Measurements from ENCODE around the gene PRRT4.
A peak's percentile ranks its signal among the peaks of the same experiment; 100 is the strongest.

The PRRT4 gene

DNA sequence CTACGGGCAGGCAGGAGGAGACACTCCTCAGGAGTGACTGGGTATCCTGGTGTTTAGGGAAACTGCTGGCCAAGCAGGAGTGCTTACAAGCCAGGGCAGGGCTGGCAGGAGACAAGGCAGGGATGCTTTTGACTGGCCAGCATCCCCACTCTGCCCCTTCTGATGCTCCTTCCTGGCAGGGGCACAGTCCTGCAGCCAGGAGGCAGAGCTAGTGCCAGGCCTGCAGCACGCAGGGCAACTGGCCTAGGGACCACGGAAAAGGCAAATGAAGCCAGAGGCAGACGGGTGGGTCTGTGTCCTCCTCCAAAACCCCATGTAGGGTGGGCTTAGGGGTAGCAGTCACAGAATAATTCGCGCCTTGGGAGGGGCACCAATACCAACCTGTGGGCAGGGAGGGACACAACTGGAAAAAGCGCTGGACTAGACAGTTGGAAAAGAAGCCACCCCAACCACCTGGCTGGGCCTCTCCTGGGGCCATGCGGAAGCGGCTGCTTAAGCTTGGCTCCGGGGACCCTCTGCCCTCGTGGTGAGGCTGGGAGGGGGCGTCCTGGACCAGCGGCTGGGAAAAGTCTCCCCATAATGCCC, 43.5 kb upstream of the PRRT4 start:
- Histone ChIP-seq H3K9me3 (ENCODE audit: insufficient read depth, low read depth, low read length) (no peaks in the 10 kb centered on the region), H3K36me3 (ENCODE audit: insufficient read depth, low read length) (0 out of 2 replicates have a peak, but pooled peaks cover under 1% of the 10 kb centered on the region), H3K4me3 (ENCODE audit: low read length) (peak overlapping the region; percentile 67), H3K27ac (ENCODE audit: low read depth, low read length) (no peak overlapping the region), H3K9ac (ENCODE audit: low read depth, low read length) (peak overlapping the region; percentile 73), H3K27me3 (ENCODE audit: insufficient read depth, low read length) (peaks cover 61% of the 10 kb centered on the region), H3K4me1 (ENCODE audit: insufficient read depth, low read length) (peaks cover 33% of the 10 kb centered on the region; the same call in 1 of the 2 replicates)
- WGBS, result 38% methylated on average over 11 of the region's 13 CpGs

DNA sequence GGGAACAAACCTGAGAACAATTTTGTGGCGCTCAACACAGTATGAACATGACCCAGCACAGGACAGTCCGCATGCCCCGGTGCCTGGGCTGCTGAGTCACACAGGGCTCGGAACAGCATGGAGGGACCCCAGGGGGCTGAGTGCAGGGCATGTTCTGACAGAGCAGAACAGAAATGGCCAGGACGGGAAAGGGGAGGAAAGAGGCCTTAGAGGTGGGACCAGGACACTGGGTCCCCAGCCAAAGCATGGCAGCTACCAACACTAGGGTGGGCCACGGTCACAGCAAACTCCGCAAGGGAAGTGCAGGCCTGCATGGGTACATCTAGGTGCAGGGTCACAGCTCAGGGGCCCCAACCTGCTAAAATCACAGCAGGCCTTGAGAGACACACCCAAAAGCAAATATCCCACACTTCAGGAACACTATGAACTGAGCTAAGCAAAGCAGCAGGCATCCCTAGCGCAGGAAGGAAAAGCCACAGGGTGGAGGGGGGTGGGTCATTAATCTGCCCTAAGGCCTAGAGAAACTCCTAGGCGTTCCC, 42.7 kb upstream of the PRRT4 start:
- Histone ChIP-seq H3K9ac (ENCODE audit: low read depth, low read length) (no peak overlapping the region), H3K27me3 (ENCODE audit: insufficient read depth, low read length) (peaks cover 55% of the 10 kb centered on the region), H3K9me3 (ENCODE audit: insufficient read depth, low read depth, low read length) (no peaks in the 10 kb centered on the region), H3K4me1 (ENCODE audit: insufficient read depth, low read length) (peaks cover 33% of the 10 kb centered on the region; the same call in 1 of the 2 replicates), H3K27ac (ENCODE audit: low read depth, low read length) (no peak overlapping the region), H3K36me3 (ENCODE audit: insufficient read depth, low read length) (peaks cover 5% of the 10 kb centered on the region; the same call in 1 of the 2 replicates), H3K4me3 (ENCODE audit: low read length) (no peak overlapping the region)
- 63% methylated on average over 9 of the region's 9 CpGs for WGBS

DNA sequence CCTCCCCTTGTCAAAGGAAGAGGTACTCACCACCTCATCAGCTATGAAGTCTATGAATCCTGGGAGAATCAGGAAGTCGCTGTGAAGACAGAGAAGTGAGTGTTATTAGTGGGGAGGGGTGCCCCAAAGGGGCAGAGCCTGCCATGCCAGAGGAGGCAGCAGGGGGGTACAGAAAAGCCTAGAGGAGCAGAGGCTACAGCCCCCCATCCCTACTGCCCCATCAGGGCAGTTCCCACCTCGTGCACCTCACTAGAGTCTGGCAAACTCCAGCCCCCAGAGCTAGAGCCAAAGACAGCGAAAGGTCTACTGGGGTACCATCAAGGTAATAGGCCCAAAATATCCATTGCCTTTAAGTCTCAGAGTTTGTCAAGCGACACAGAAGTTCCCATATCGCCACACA, 42.2 kb upstream of the PRRT4 start:
- WGBS, result 92% methylated on average over 5 of the region's 5 CpGs
- H3K9me3 ChIP-seq (ENCODE audit: insufficient read depth, low read depth, low read length), result no peaks in the 10 kb centered on the region
- peaks cover 27% of the 10 kb centered on the region; the same call in 1 of the 2 replicates for H3K4me1 ChIP-seq (ENCODE audit: insufficient read depth, low read length)
- no peak overlapping the region for H3K27ac ChIP-seq (ENCODE audit: low read depth, low read length)
- H3K36me3 ChIP-seq (ENCODE audit: insufficient read depth, low read length), result peaks cover 5% of the 10 kb centered on the region; the same call in 1 of the 2 replicates
- no peak overlapping the region for H3K9ac ChIP-seq (ENCODE audit: low read depth, low read length)
- H3K27me3 ChIP-seq (ENCODE audit: insufficient read depth, low read length), result peaks cover 49% of the 10 kb centered on the region
- H3K4me3 ChIP-seq (ENCODE audit: low read length), result no peak overlapping the region

DNA sequence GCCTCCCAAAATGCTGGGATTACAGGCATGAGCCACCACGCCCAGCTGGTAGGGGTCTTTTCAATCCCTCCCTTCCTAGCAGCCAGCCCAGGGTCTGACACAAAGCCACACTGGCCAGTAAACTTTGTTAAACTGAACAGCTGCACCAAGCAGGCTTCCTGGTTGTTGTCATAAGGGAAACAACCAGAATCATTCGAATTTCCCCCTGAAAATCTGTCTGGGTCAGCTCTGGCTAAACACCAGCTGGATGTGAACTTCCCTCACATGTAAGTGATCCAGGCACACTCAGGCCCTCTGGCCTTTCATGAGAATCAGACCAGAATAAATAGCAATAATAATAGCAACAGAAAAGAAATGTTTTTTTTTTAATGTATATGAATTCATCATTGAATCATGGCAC, 40.9 kb upstream of the PRRT4 start:
- Histone ChIP-seq H3K27me3 (ENCODE audit: insufficient read depth, low read length) (peaks cover 36% of the 10 kb centered on the region), H3K4me1 (ENCODE audit: insufficient read depth, low read length) (peaks cover 17% of the 10 kb centered on the region; the same call in 1 of the 2 replicates), H3K9ac (ENCODE audit: low read depth, low read length) (no peak overlapping the region), H3K36me3 (ENCODE audit: insufficient read depth, low read length) (peaks cover 5% of the 10 kb centered on the region; the same call in 1 of the 2 replicates), H3K27ac (ENCODE audit: low read depth, low read length) (no peak overlapping the region), H3K9me3 (ENCODE audit: insufficient read depth, low read depth, low read length) (no peaks in the 10 kb centered on the region), H3K4me3 (ENCODE audit: low read length) (no peak overlapping the region)
- WGBS, result 87% methylated on average over 2 of the region's 2 CpGs

DNA sequence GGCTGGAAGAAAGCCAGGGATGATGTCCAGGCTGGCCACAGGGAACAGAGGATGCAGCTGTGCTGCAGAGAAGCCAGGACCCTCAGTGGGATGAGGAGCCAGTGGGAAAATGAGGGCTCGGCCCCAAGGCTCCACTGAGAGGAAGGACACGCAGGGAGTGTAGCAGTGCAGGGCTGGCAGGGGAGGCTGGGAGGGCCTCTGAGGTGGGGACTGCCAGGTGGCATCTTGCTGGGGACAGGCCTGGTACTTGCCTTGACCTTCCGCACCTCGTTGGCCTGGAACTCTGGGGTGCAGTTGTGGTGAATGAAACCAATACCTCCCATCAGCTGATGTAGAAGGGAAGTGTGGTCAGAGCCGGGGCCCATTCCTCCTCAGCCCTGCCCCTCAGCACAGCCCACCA, 39.1 kb upstream of the PRRT4 start:
- no peaks in the 10 kb centered on the region for H3K9me3 ChIP-seq (ENCODE audit: insufficient read depth, low read depth, low read length)
- H3K4me1 ChIP-seq (ENCODE audit: insufficient read depth, low read length), result peaks cover 14% of the 10 kb centered on the region; the same call in 1 of the 2 replicates
- H3K27me3 ChIP-seq (ENCODE audit: insufficient read depth, low read length), result peaks cover 22% of the 10 kb centered on the region
- WGBS, result 89% methylated on average over 4 of the region's 5 CpGs
- no peak overlapping the region for H3K4me3 ChIP-seq (ENCODE audit: low read length)
- no peak overlapping the region for H3K27ac ChIP-seq (ENCODE audit: low read depth, low read length)
- H3K36me3 ChIP-seq (ENCODE audit: insufficient read depth, low read length), result peaks cover 8% of the 10 kb centered on the region; the same call in 1 of the 2 replicates
- no peak overlapping the region for H3K9ac ChIP-seq (ENCODE audit: low read depth, low read length)

DNA sequence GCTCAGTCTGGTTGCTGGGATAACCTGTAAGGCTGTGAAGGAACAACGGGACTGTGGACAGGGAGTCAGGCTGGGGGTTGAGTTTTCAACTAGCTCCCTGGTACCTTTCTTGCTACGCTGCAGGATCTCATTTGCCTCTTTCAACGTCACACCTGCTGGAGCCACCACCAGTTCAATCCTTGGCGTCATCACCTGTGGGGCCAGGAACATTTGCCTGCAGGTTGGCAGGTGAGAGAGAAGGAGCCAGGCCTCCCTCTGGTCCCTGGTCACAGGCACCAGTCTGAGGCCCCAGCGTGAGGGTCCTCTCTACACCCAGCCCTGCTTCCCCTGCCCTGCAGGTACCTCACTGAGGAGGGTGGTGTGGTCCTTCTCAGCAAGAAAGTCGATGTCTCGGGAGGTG, 38.5 kb upstream of the PRRT4 start:
- H3K4me3 ChIP-seq (ENCODE audit: low read length), result no peak overlapping the region
- H3K9ac ChIP-seq (ENCODE audit: low read depth, low read length), result no peak overlapping the region
- H3K27ac ChIP-seq (ENCODE audit: low read depth, low read length), result no peak overlapping the region
- no peaks in the 10 kb centered on the region for H3K9me3 ChIP-seq (ENCODE audit: insufficient read depth, low read depth, low read length)
- H3K27me3 ChIP-seq (ENCODE audit: insufficient read depth, low read length), result peaks cover 16% of the 10 kb centered on the region
- H3K4me1 ChIP-seq (ENCODE audit: insufficient read depth, low read length), result peaks cover 12% of the 10 kb centered on the region; the same call in 1 of the 2 replicates
- H3K36me3 ChIP-seq (ENCODE audit: insufficient read depth, low read length), result peaks cover 8% of the 10 kb centered on the region; the same call in 1 of the 2 replicates
- WGBS, result 95% methylated on average over 7 of the region's 7 CpGs

DNA sequence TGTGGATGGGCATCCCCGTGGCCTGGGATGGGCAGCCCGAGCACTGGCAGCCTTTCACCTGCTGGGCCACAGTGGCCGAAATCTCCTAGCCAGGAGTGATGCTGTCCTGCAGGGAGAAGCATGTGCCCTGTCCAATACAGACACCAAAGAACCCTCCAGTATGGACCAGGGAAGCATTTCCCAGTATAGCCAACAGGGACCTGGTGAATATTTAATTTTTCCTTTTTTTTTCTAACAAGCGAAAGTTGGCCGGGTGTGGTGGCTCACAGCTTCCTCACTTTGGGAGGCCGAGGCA, 37.3 kb upstream of the PRRT4 start:
- Histone ChIP-seq H3K27ac (ENCODE audit: low read depth, low read length) (no peak overlapping the region), H3K27me3 (ENCODE audit: insufficient read depth, low read length) (peaks cover 4% of the 10 kb centered on the region; the same call in 1 of the 2 replicates), H3K4me1 (ENCODE audit: insufficient read depth, low read length) (peaks cover under 1% of the 10 kb centered on the region; the same call in 1 of the 2 replicates), H3K9me3 (ENCODE audit: insufficient read depth, low read depth, low read length) (no peaks in the 10 kb centered on the region), H3K36me3 (ENCODE audit: insufficient read depth, low read length) (peaks cover 8% of the 10 kb centered on the region; the same call in 1 of the 2 replicates), H3K9ac (ENCODE audit: low read depth, low read length) (no peak overlapping the region), H3K4me3 (ENCODE audit: low read length) (no peak overlapping the region)
- WGBS, result 61% methylated on average over 6 of the region's 6 CpGs

DNA sequence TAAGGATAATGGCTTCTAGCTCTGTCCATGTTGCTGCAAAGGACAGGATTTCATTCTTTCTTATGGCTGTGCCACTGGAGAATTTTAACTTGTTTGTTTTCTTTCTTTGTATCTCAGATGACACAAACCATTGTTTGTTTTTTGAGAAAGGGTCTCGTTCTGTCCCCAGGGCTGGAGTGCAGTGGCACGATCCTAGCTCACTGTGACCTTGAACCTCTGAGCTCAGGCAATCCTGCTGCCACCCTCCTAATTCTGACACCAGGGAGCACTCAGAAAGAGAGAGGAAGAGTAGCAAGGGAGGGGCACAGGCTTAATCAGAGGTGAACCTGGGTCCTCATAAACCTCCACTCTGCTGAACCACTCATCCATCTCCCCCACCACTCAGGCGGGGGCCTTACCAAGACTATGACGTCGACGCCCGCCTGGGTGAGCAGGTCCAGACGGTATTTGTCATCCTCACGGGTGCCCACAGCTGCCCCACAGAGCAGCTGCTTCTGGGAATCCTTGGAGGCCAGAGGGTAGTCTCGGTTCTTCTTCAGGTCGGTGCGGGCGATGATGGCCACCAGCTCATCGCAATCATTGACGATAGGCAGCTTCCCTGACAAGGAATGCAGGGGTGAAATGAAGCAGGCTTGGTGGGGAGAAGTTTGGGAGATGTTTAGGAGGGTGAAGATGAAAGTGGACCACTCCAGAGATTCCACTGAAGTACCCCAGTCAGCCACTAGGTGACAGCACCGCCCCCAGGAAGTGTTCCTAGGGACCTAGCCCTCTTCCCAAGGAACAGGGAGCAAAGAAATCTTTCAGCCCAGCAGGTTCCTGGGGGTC, 36.7 kb upstream of the PRRT4 start:
- Histone ChIP-seq H3K4me3 (ENCODE audit: low read length) (no peak overlapping the region), H3K36me3 (ENCODE audit: insufficient read depth, low read length) (peaks cover 8% of the 10 kb centered on the region; the same call in 1 of the 2 replicates), H3K9me3 (ENCODE audit: insufficient read depth, low read depth, low read length) (no peaks in the 10 kb centered on the region), H3K27ac (ENCODE audit: low read depth, low read length) (no peak overlapping the region), H3K9ac (ENCODE audit: low read depth, low read length) (no peak overlapping the region), H3K4me1 (ENCODE audit: insufficient read depth, low read length) (no peaks in the 10 kb centered on the region), H3K27me3 (ENCODE audit: insufficient read depth, low read length) (no peaks in the 10 kb centered on the region)
- 79% methylated on average over 16 of the region's 16 CpGs for WGBS

DNA sequence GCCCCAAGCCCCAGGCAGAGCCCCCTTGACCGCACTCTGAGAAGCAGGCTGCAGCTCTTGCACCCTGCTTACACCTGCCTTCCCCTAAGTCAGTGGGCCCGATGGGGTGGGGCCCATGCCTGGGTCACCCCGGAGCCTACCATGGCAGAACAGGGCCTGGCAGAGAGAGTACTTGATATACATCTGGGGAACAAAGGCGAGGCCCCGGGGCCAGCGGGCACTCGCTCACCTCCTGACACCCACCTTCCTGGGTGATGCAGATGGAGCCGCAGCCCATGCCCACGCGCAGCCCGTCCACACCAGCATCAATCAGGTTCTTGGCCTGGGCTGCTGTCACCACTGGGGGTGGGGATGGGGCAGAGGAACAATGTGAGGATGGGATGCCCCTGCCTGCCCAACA, 34.9 kb upstream of the PRRT4 start:
- H3K9ac ChIP-seq (ENCODE audit: low read depth, low read length), result no peak overlapping the region
- H3K4me1 ChIP-seq (ENCODE audit: insufficient read depth, low read length), result no peaks in the 10 kb centered on the region
- no peaks in the 10 kb centered on the region for H3K27me3 ChIP-seq (ENCODE audit: insufficient read depth, low read length)
- WGBS, result 97% methylated on average over 11 of the region's 11 CpGs
- H3K36me3 ChIP-seq (ENCODE audit: insufficient read depth, low read length), result peaks cover 8% of the 10 kb centered on the region; the same call in 1 of the 2 replicates
- H3K9me3 ChIP-seq (ENCODE audit: insufficient read depth, low read depth, low read length), result no peaks in the 10 kb centered on the region
- no peak overlapping the region for H3K27ac ChIP-seq (ENCODE audit: low read depth, low read length)
- no peak overlapping the region for H3K4me3 ChIP-seq (ENCODE audit: low read length)

DNA sequence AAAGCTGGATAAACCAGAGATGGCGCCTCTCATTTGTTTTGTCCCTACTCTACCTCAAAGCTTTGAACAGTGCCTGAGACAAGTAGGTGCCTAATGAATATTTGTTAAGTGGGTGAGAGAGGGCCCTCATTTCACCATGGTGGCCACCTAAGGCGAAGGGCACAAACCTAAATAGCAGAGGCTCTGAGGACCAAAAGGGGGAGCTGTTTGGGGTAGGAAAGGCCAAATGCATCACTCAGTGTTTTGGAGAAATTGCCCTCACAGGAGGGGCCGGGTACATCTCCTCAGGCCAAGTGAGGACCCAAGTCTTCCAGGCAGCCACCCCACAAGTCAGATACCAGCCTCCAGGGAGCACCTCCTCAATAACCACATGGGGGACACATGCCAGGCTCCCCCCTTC, 34.3 kb upstream of the PRRT4 start:
- H3K9me3 ChIP-seq (ENCODE audit: insufficient read depth, low read depth, low read length), result no peaks in the 10 kb centered on the region
- no peaks in the 10 kb centered on the region for H3K4me1 ChIP-seq (ENCODE audit: insufficient read depth, low read length)
- H3K4me3 ChIP-seq (ENCODE audit: low read length), result no peak overlapping the region
- no peaks in the 10 kb centered on the region for H3K27me3 ChIP-seq (ENCODE audit: insufficient read depth, low read length)
- WGBS, result 85% methylated on average over 3 of the region's 3 CpGs
- H3K36me3 ChIP-seq (ENCODE audit: insufficient read depth, low read length), result peaks cover 8% of the 10 kb centered on the region; the same call in 1 of the 2 replicates
- no peak overlapping the region for H3K27ac ChIP-seq (ENCODE audit: low read depth, low read length)
- H3K9ac ChIP-seq (ENCODE audit: low read depth, low read length), result no peak overlapping the region

DNA sequence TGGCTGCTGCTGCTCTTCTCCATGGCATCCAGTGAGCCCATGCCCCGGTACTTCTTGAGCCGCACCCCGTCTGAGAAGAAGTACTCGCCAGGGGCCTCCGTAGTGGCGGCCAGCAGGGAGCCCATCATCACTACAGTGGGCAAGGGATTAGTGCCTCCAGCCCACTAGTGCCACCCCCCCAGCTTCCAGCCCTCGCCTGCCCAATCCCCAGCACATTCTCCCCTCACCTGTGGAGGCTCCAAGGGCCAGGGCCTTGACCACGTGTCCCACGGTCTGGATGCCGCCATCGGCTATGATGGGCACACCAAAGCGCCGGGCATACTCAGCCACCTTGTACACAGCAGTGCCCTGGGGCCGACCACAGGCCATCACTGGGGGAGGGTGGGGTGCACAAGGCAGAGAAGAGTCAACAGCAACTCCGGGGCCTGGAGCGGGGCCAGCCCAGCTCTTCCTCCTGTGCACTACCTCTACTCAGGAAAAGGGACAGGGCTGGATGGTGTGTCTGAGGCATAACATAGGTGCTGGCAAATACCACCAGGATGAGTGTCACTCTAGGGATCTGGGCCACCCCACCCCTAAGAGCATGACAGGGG, 33.5 kb upstream of the PRRT4 start:
- H3K4me1 ChIP-seq (ENCODE audit: insufficient read depth, low read length), result no peaks in the 10 kb centered on the region
- H3K27me3 ChIP-seq (ENCODE audit: insufficient read depth, low read length), result no peaks in the 10 kb centered on the region
- H3K4me3 ChIP-seq (ENCODE audit: low read length), result no peak overlapping the region
- no peaks in the 10 kb centered on the region for H3K9me3 ChIP-seq (ENCODE audit: insufficient read depth, low read depth, low read length)
- H3K27ac ChIP-seq (ENCODE audit: low read depth, low read length), result no peak overlapping the region
- peaks cover 7% of the 10 kb centered on the region; the same call in 1 of the 2 replicates for H3K36me3 ChIP-seq (ENCODE audit: insufficient read depth, low read length)
- 93% methylated on average over 15 of the region's 16 CpGs for WGBS
- H3K9ac ChIP-seq (ENCODE audit: low read depth, low read length), result no peak overlapping the region

All from HUES64 (cell line).